HL-60 (cell line): ENCODE measurements around the gene CSF1R.

Source experiments
- DNase-seq, 2 experiments: peaks; one replicate each; pipeline ENCODE4 v3.0.0-alpha.2; 2010 to 2020; ENCODE audit warnings: low read depth in 1 of 2, low spot score in 1 of 2
- H3K27ac ChIP-seq: fragments of 250-450 bp; sonication (Bioruptor Pico); replicated peaks from 2 replicates; pipeline ENCODE4 v1.5.1; 2020; ENCODE audit warnings: mild to moderate bottlenecking, moderate library complexity
- H3K27me3 ChIP-seq: fragments of 250-450 bp; sonication (Bioruptor Pico); 2 replicates; pipeline ENCODE4 v1.5.1; 2021; ENCODE audit warnings: mild to moderate bottlenecking, moderate library complexity; ENCODE audit not compliant: insufficient read depth, poor library complexity, severe bottlenecking
- H3K4me3 ChIP-seq: replicated peaks from 2 replicates; pipeline ENCODE4 v1.5.1; 2011; ENCODE audit warnings: mild to moderate bottlenecking, control low read depth, low read length; ENCODE audit not compliant: insufficient read depth
- CTCF ChIP-seq: IDR thresholded peaks from one replicate; pipeline ENCODE4 v1.5.1; 2011; ENCODE audit warnings: low read length, control low read depth, inconsistent platforms; ENCODE audit not compliant: insufficient read depth
- GABPA ChIP-seq: IDR thresholded peaks from 2 replicates; pipeline ENCODE4 v1.6.1; 2012; ENCODE audit warnings: low read depth
- POLR2AphosphoS5 ChIP-seq: IDR thresholded peaks from 2 replicates; pipeline ENCODE4 v1.6.1; 2012; ENCODE audit warnings: low read depth
- REST ChIP-seq: IDR thresholded peaks from 2 replicates; pipeline ENCODE4 v1.6.1; 2012; ENCODE audit warnings: low read depth; ENCODE audit not compliant: insufficient replicate concordance
- SPI1 ChIP-seq: IDR thresholded peaks from 2 replicates; pipeline ENCODE4 v1.6.1; 2012; ENCODE audit warnings: low read depth, mild to moderate bottlenecking, borderline replicate concordance

CSF1R gene

GRCh38 chr5:150026682-150027172, 59.6 kb downstream of the CSF1R start:
- Histone ChIP-seq H3K27ac (no peak overlapping the region), H3K27me3 (no peaks in the 10 kb centered on the region), H3K4me3 (no peak overlapping the region)
- DNase-seq, result no peak
- TF ChIP-seq REST, result no peak
- TF ChIP-seq CTCF, result no peak
- TF ChIP-seq GABPA, result no peak
- no peak for TF ChIP-seq POLR2AphosphoS5
- no peak for TF ChIP-seq SPI1

GRCh38 chr5:150024346-150024984, 61.9 kb downstream of the CSF1R start:
- H3K4me3 ChIP-seq, result no peak overlapping the region
- no peak overlapping the region for H3K27ac ChIP-seq
- DNase-seq, result no peak
- TF ChIP-seq REST, result no peak
- no peak for TF ChIP-seq CTCF
- TF ChIP-seq SPI1, result no peak
- no peak for TF ChIP-seq GABPA
- TF ChIP-seq POLR2AphosphoS5, result no peak
- H3K27me3 ChIP-seq, result no peaks in the 10 kb centered on the region

GRCh38 chr5:150023136-150023535, 63.2 kb downstream of the CSF1R start:
- no peak for DNase-seq
- Histone ChIP-seq H3K27me3 (no peaks in the 10 kb centered on the region), H3K4me3 (no peak overlapping the region), H3K27ac (no peak overlapping the region)
- TF ChIP-seq REST (no peak), CTCF (no peak), POLR2AphosphoS5 (no peak), SPI1 (no peak), GABPA (no peak)
